HCT116 (cell line): Measurements from ENCODE around the gene PLD1. TPM values are rescaled to one million over a fixed set of nuclear protein-coding genes. Genes with fewer than 3 reads are reported as not detected.

Experiments
- ATAC-seq: fragments of 200-7000 bp; cut with Tn5 transposase; 2 replicates; pipeline ENCODE4 v1.9.1; 2020; ENCODE audit warnings: mild to moderate bottlenecking, moderate library complexity
- BruUV-seq: library from RNA; stranded (reverse); fragments of 400-500 nt; replicated peaks from 2 replicates; lab custom pipeline; 2021; lab: Mats Ljungman, UMichigan
- CTCF ChIA-PET: fragments of 300-600 bp; sonication (Branson Sonifier 250); formaldehyde crosslinking; loops from one replicate; lab custom pipeline; 2021; ENCODE audit warnings: antibody characterized with exemption; lab: Charles Lee
- POLR2A ChIA-PET: fragments of 300-600, 350-600 bp; sonication (Branson Sonifier 250); formaldehyde crosslinking; loops from one replicate; lab custom pipeline; 2021; ENCODE audit warnings: antibody characterized with exemption; lab: Charles Lee
- RAD21 ChIA-PET, 2 experiments: fragments of 300-600 bp; sonication (Branson Sonifier 250); formaldehyde crosslinking; loops; one replicate each; lab custom pipeline; 2023; ENCODE audit warnings: low total read pairs in 2 of 2; ENCODE audit not compliant: uncharacterized antibody in 2 of 2, unreplicated experiment in 2 of 2, low non-redundant PET in 1 of 2; lab: Charles Lee
- DNase-seq: peaks from one replicate; pipeline ENCODE4 v3.0.0-alpha.2; 2010; ENCODE audit warnings: low read depth, low spot score
- H2AFZ ChIP-seq: fragments of 200-600 bp; shearing (Covaris generic), sonication (generic); 2 replicates; pipeline ENCODE4 v1.6.1; 2017; ENCODE audit warnings: low read depth, mixed run types, mixed read lengths, antibody characterized with exemption, low read length; ENCODE audit not compliant: poor library complexity, severe bottlenecking
- H3K27ac ChIP-seq: 2 replicates; pipeline ENCODE4 v1.5.1; 2012; ENCODE audit warnings: low read depth, low read length
- H3K27me3 ChIP-seq: fragments of 200-600 bp; sonication (generic); 2 replicates; pipeline ENCODE4 v1.6.1; 2016; ENCODE audit warnings: mixed run types, low read length, mixed read lengths; ENCODE audit not compliant: insufficient read depth
- H3K36me3 ChIP-seq, 2 experiments: fragments of 200-500 bp in 1 of 2; fragments of 200-600 bp in 1 of 2; sonication (Bioruptor generic) in 1 of 2; sonication (generic) in 1 of 2; 2 replicates each; pipeline versions ENCODE4 v1.5.1 to v1.6.1; 2014 to 2016; ENCODE audit warnings: low read length in 2 of 2, inconsistent platforms in 1 of 2, mixed read lengths in 1 of 2, mixed run types in 1 of 2; ENCODE audit not compliant: insufficient read depth in 2 of 2, control insufficient read depth in 1 of 2
- H3K4me1 ChIP-seq, 2 experiments: fragments of 200-600 bp in 1 of 2; sonication (generic) in 1 of 2; 2 replicates each; pipeline versions ENCODE4 v1.5.1 to v1.6.1; 2012 to 2017; ENCODE audit warnings: low read length in 2 of 2, inconsistent platforms in 1 of 2, mild to moderate bottlenecking in 1 of 2, mixed read lengths in 1 of 2, mixed run types in 1 of 2, moderate library complexity in 1 of 2; ENCODE audit not compliant: insufficient read depth in 2 of 2, control insufficient read depth in 1 of 2
- H3K4me2 ChIP-seq: fragments of 200-600 bp; sonication (generic); 2 replicates; pipeline ENCODE4 v1.6.1; 2017; ENCODE audit warnings: mixed run types, low read length, mixed read lengths
- H3K4me3 ChIP-seq, 2 experiments: fragments of 200-600 bp in 1 of 2; sonication (generic) in 1 of 2; replicated peaks in 1 of 2; 2 replicates each; pipeline ENCODE4 v1.5.1; 2011 to 2016; ENCODE audit warnings: low read length in 2 of 2, control low read depth in 1 of 2, low read depth in 1 of 2, mild to moderate bottlenecking in 1 of 2, mixed read lengths in 1 of 2, mixed run types in 1 of 2
- H3K79me2 ChIP-seq: fragments of 200-600 bp; sonication (generic); 2 replicates; pipeline ENCODE4 v1.6.1; 2017; ENCODE audit warnings: mild to moderate bottlenecking, mixed run types, low read length, moderate library complexity, mixed read lengths; ENCODE audit not compliant: insufficient read depth
- H3K9ac ChIP-seq: fragments of 200-600 bp; sonication (generic); 2 replicates; pipeline ENCODE4 v1.6.1; 2016; ENCODE audit warnings: low read length, mixed read lengths
- H3K9me2 ChIP-seq: fragments of 200-600 bp; sonication (generic), shearing (Covaris generic); 2 replicates; pipeline ENCODE4 v1.6.1; 2017; ENCODE audit warnings: mixed run types, mild to moderate bottlenecking, moderate library complexity; ENCODE audit not compliant: insufficient read depth
- H3K9me3 ChIP-seq, 2 experiments: fragments of 200-500 bp in 1 of 2; fragments of 200-600 bp in 1 of 2; sonication (Bioruptor generic) in 1 of 2; sonication (generic) in 1 of 2; 2 replicates each; pipeline ENCODE4 v1.6.1; 2014 to 2017; ENCODE audit warnings: low read length in 2 of 2, mixed read lengths in 2 of 2, inconsistent platforms in 1 of 2, low read depth in 1 of 2, mild to moderate bottlenecking in 1 of 2, mixed run types in 1 of 2, moderate library complexity in 1 of 2; ENCODE audit not compliant: control insufficient read depth in 1 of 2, insufficient read depth in 1 of 2
- H4K20me1 ChIP-seq: fragments of 200-600 bp; sonication (generic), shearing (Covaris generic); 2 replicates; pipeline ENCODE4 v1.6.1; 2017; ENCODE audit warnings: mixed run types, mild to moderate bottlenecking, moderate library complexity; ENCODE audit not compliant: insufficient read depth
- CEBPB ChIP-seq: IDR thresholded peaks from 2 replicates; pipeline ENCODE4 v1.6.1; 2012; ENCODE audit warnings: low read depth
- EGR1 ChIP-seq: IDR thresholded peaks from 2 replicates; pipeline ENCODE4 v1.6.1; 2012; ENCODE audit warnings: low read depth
- ELF1 ChIP-seq: IDR thresholded peaks from 2 replicates; pipeline ENCODE4 v1.6.1; 2012; ENCODE audit warnings: low read depth, borderline replicate concordance
- EZH2 ChIP-seq: fragments of 200-600 bp; sonication (generic); IDR thresholded peaks from 2 replicates; pipeline ENCODE4 v1.6.1; 2017; ENCODE audit warnings: antibody characterized with exemption, mixed run types
- EZH2phosphoT487 ChIP-seq: fragments of 200-600 bp; IDR thresholded peaks from 2 replicates; pipeline ENCODE4 v1.6.1; 2018; ENCODE audit warnings: antibody characterized with exemption, borderline replicate concordance
- JUND ChIP-seq: IDR thresholded peaks from 2 replicates; pipeline ENCODE4 v1.6.1; 2012
- POLR2A ChIP-seq: IDR thresholded peaks from 2 replicates; pipeline ENCODE4 v1.7.0; 2011; ENCODE audit warnings: borderline replicate concordance; ENCODE audit not compliant: insufficient read depth, insufficient read length; ENCODE audit errors: extremely low read depth
- POLR2AphosphoS5 ChIP-seq: IDR thresholded peaks from 2 replicates; pipeline ENCODE4 v1.6.1; 2011; ENCODE audit warnings: mild to moderate bottlenecking, low read depth, low read length, moderate library complexity
- SIN3A ChIP-seq: IDR thresholded peaks from 2 replicates; pipeline ENCODE4 v1.6.1; 2012; ENCODE audit warnings: low read depth
- SP1 ChIP-seq: IDR thresholded peaks from 2 replicates; pipeline ENCODE4 v1.6.1; 2012; ENCODE audit warnings: low read depth
- TCF7L2 ChIP-seq: IDR thresholded peaks from 2 replicates; pipeline ENCODE4 v1.7.0; 2011; ENCODE audit warnings: borderline replicate concordance, inconsistent platforms; ENCODE audit not compliant: insufficient read depth, insufficient read length; ENCODE audit errors: extremely low read depth
- ZNF274 ChIP-seq: fragments of 200-500 bp; sonication (Bioruptor generic); IDR thresholded peaks from 2 replicates; pipeline ENCODE4 v1.6.1; 2014; ENCODE audit warnings: mild to moderate bottlenecking, low read depth, low read length, inconsistent platforms
- intact Hi-C: fragments of 100-400 bp; cut with micrococcal nuclease; formaldehyde crosslinking; loops from 2 replicates; pipeline ENCODE4 v1.10.0; 2022
- total RNA-seq: library from RNA; stranded (reverse); gene quantifications from one replicate; pipeline ENCODE4 v1.2.1, GENCODE V29; 2021; ENCODE audit not compliant: unreplicated experiment
- TF ChIP-seq, protein P1 (sequence below): IDR thresholded peaks from 2 replicates; pipeline ENCODE4 v1.6.1; 2012
- TF ChIP-seq, protein P2 (sequence below): IDR thresholded peaks from 2 replicates; pipeline ENCODE4 v1.6.1; 2011; ENCODE audit warnings: mild to moderate bottlenecking, low read length, moderate library complexity; ENCODE audit not compliant: insufficient replicate concordance; ENCODE audit errors: extremely low read depth
- TF ChIP-seq, protein P3 (sequence below): IDR thresholded peaks from 2 replicates; pipeline ENCODE4 v1.6.1; 2012; ENCODE audit warnings: low read depth
- TF ChIP-seq, protein P4 (sequence below): IDR thresholded peaks from 2 replicates; pipeline ENCODE4 v1.6.1; 2012

PLD1 gene
- total RNA-seq, 1 experiment from 2014 or later: 8.4 TPM

DNA sequence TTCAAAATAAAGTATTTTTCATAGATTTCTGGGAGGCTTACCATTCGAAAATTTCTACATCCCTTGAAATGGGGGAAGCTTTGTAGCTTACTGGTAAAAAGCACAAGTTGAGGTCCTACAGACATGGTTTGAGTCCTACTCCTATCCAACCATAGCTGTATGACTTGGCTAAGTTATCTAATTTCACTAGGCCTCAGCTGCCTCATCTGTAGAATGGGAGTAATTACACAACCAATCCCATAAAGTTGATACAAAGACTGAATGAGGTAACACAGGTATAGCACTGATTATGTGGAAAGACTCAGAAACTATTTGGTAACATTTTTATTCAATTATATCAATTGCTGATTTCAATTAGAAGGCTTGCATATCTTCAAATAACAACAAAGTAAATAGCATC is 157.4 kb downstream of the PLD1 start:
- DNase-seq (no peak), ATAC-seq (no peak)
- TF ChIP-seq EGR1: no peak
- TF ChIP-seq, protein P1, sequence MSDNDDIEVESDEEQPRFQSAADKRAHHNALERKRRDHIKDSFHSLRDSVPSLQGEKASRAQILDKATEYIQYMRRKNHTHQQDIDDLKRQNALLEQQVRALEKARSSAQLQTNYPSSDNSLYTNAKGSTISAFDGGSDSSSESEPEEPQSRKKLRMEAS: no peak
- no peak for TF ChIP-seq POLR2AphosphoS5
- TF ChIP-seq EZH2: no peak
- no peak for TF ChIP-seq SIN3A
- TF ChIP-seq JUND: no peak
- TF ChIP-seq ZNF274: no peak
- no peak for TF ChIP-seq EZH2phosphoT487
- no peak for TF ChIP-seq CEBPB
- no peak for TF ChIP-seq SP1
- TF ChIP-seq ELF1: no peak
- TF ChIP-seq TCF7L2: no peak
- TF ChIP-seq POLR2A: no peak
- TF ChIP-seq, protein P2, sequence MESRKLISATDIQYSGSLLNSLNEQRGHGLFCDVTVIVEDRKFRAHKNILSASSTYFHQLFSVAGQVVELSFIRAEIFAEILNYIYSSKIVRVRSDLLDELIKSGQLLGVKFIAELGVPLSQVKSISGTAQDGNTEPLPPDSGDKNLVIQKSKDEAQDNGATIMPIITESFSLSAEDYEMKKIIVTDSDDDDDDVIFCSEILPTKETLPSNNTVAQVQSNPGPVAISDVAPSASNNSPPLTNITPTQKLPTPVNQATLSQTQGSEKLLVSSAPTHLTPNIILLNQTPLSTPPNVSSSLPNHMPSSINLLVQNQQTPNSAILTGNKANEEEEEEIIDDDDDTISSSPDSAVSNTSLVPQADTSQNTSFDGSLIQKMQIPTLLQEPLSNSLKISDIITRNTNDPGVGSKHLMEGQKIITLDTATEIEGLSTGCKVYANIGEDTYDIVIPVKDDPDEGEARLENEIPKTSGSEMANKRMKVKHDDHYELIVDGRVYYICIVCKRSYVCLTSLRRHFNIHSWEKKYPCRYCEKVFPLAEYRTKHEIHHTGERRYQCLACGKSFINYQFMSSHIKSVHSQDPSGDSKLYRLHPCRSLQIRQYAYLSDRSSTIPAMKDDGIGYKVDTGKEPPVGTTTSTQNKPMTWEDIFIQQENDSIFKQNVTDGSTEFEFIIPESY: no peak
- TF ChIP-seq, protein P3, sequence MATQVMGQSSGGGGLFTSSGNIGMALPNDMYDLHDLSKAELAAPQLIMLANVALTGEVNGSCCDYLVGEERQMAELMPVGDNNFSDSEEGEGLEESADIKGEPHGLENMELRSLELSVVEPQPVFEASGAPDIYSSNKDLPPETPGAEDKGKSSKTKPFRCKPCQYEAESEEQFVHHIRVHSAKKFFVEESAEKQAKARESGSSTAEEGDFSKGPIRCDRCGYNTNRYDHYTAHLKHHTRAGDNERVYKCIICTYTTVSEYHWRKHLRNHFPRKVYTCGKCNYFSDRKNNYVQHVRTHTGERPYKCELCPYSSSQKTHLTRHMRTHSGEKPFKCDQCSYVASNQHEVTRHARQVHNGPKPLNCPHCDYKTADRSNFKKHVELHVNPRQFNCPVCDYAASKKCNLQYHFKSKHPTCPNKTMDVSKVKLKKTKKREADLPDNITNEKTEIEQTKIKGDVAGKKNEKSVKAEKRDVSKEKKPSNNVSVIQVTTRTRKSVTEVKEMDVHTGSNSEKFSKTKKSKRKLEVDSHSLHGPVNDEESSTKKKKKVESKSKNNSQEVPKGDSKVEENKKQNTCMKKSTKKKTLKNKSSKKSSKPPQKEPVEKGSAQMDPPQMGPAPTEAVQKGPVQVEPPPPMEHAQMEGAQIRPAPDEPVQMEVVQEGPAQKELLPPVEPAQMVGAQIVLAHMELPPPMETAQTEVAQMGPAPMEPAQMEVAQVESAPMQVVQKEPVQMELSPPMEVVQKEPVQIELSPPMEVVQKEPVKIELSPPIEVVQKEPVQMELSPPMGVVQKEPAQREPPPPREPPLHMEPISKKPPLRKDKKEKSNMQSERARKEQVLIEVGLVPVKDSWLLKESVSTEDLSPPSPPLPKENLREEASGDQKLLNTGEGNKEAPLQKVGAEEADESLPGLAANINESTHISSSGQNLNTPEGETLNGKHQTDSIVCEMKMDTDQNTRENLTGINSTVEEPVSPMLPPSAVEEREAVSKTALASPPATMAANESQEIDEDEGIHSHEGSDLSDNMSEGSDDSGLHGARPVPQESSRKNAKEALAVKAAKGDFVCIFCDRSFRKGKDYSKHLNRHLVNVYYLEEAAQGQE: no peak
- TF ChIP-seq, protein P4, sequence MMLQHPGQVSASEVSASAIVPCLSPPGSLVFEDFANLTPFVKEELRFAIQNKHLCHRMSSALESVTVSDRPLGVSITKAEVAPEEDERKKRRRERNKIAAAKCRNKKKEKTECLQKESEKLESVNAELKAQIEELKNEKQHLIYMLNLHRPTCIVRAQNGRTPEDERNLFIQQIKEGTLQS: no peak
- H3K79me2 ChIP-seq: no peaks in the 10 kb centered on the region
- intact Hi-C loops: no loop called here
- no peaks in the 10 kb centered on the region for H3K4me1 ChIP-seq
- no peaks in the 10 kb centered on the region for H3K27me3 ChIP-seq
- no peaks in the 10 kb centered on the region for H3K9me2 ChIP-seq
- no TSS peak for BruUV-seq
- H4K20me1 ChIP-seq: no peaks in the 10 kb centered on the region
- ChIA-PET CTCF (interaction anchor here (0.7 to 2.3 kb wide), 2 partner anchors 177 to 181 kb away, joined by 3 to 6 read pairs; no protein-coding TSS in a partner anchor), RAD21 (no interaction called here), POLR2A (no interaction called here)
- H3K27ac ChIP-seq: no peak overlapping the region
- no peaks in the 10 kb centered on the region for H3K36me3 ChIP-seq
- no peak overlapping the region for H3K4me2 ChIP-seq
- H3K4me3 ChIP-seq: no peak overlapping the region
- no peak overlapping the region for H3K9ac ChIP-seq
- no peak overlapping the region for H2AFZ ChIP-seq
- H3K9me3 ChIP-seq: no peaks in the 10 kb centered on the region
